K562 (cell line): Measurements from ENCODE around the gene SERPINE1. TPM values are rescaled to one million over a fixed set of nuclear protein-coding genes. Genes with fewer than 3 reads are reported as not detected.

Source experiments
- E2F4 ChIP-seq: sonication (generic); formaldehyde crosslinking; IDR thresholded peaks from 2 replicates; pipeline ENCODE4 v1.8.0; 2022; ENCODE audit warnings: mild to moderate bottlenecking, low read depth, missing genetic modification reagents
- EZH2 ChIP-seq: IDR thresholded peaks from 2 replicates; pipeline ENCODE4 v1.6.1; 2012; ENCODE audit warnings: low read depth, mild to moderate bottlenecking, inconsistent platforms, low read length, borderline replicate concordance
- ILF3 ChIP-seq: fragments of 450-650 bp; IDR thresholded peaks from 2 replicates; pipeline ENCODE4 v1.6.1; 2018; ENCODE audit warnings: antibody characterized with exemption, mild to moderate bottlenecking, moderate library complexity, borderline replicate concordance
- KAT8 ChIP-seq: fragments of 450-650 bp; IDR thresholded peaks from 2 replicates; pipeline ENCODE4 v1.6.1; 2016; ENCODE audit warnings: low read depth, mild to moderate bottlenecking
- MAFG ChIP-seq: fragments of 450-650 bp; conservative IDR thresholded peaks from 2 replicates; pipeline ENCODE4 v1.6.1; 2016; ENCODE audit warnings: missing genetic modification characterization, missing compliant biosample characterization
- MBD1 ChIP-seq: fragments of 250-450 bp; sonication (Bioruptor Pico); IDR thresholded peaks from 2 replicates; pipeline ENCODE4 v1.8.0; 2022; ENCODE audit warnings: inconsistent platforms
- RCOR1 ChIP-seq, 2 experiments: IDR thresholded peaks; 2 replicates each; pipeline ENCODE4 v1.6.1; 2012; ENCODE audit warnings: low read depth in 2 of 2, low read length in 2 of 2, borderline replicate concordance in 1 of 2, improper control_type of control experiment in 1 of 2
- RFX1 ChIP-seq: fragments of 450-650 bp; IDR thresholded peaks from 2 replicates; pipeline ENCODE4 v1.6.1; 2016; ENCODE audit warnings: mild to moderate bottlenecking, moderate library complexity
- ZNF57 ChIP-seq: fragments of 450-650 bp; formaldehyde crosslinking; IDR thresholded peaks from 2 replicates; pipeline ENCODE4 v1.4.0; 2020; ENCODE audit warnings: mild to moderate bottlenecking, moderate library complexity
- ZNF592 ChIP-seq: fragments of 450-650 bp; IDR thresholded peaks from 2 replicates; pipeline ENCODE4 v1.6.1; 2017; ENCODE audit warnings: antibody characterized with exemption, mild to moderate bottlenecking
- polyA plus RNA-seq, 8 experiments: library from polyadenylated mRNA; depleted of rRNA in 4 of 8; stranded (reverse) in 5 of 8; unstranded in 3 of 8; fragments of >200 nt; fragmentation: Nextera tagmentation in 2 of 8; fragmentation: Illumina TruSeq in 1 of 8; extraction: Ambion mirVana in 2 of 8; extraction: Trizol in 1 of 8; gene quantifications; 2 replicates each; pipeline versions ENCODE4 v1.2.1 to v1.2.3, GENCODE V29; 2011 to 2014; ENCODE audit warnings: inconsistent platforms in 1 of 8, missing spikeins in 1 of 8
- total RNA-seq, 7 experiments: library from RNA; depleted of rRNA in 6 of 7; stranded (reverse); fragments of >200 nt in 6 of 7; fragmentation: Illumina TruSeq in 2 of 7; extraction: Trizol in 2 of 7; gene quantifications; 2 replicates each; pipeline versions ENCODE4 v1.2.1 to v1.2.3, GENCODE V29; 2011 to 2021; ENCODE audit warnings: low replicate concordance in 1 of 7
- TF ChIP-seq, protein P1 (sequence below): sonication (generic); formaldehyde crosslinking; IDR thresholded peaks from 2 replicates; pipeline ENCODE4 v1.5.0; 2020; ENCODE audit warnings: missing genetic modification reagents
- TF ChIP-seq, protein P2 (sequence below), 2 experiments: fragments of 450-650 bp; IDR thresholded peaks; 2 replicates each; pipeline ENCODE4 v1.6.1; 2016
- TF ChIP-seq, protein P3 (sequence below): fragments of 250-450 bp; sonication (Bioruptor Pico); IDR thresholded peaks from 2 replicates; pipeline ENCODE4 v1.5.1; 2021; ENCODE audit warnings: mild to moderate bottlenecking

Gene SERPINE1
- total and polyA plus RNA-seq, 9 of the 15 experiments (the other 6 are each of a cell fraction or from before 2014, with no cell fraction given): 0.22 to 4.8 (median 0.91) TPM

GRCh38 chr7:101094791-101095375 is 32.0 kb upstream of the SERPINE1 start (continued):
- no peak for TF ChIP-seq ZNF592
- no peak for TF ChIP-seq ILF3
- TF ChIP-seq RFX1: no peak
- TF ChIP-seq, protein P1, sequence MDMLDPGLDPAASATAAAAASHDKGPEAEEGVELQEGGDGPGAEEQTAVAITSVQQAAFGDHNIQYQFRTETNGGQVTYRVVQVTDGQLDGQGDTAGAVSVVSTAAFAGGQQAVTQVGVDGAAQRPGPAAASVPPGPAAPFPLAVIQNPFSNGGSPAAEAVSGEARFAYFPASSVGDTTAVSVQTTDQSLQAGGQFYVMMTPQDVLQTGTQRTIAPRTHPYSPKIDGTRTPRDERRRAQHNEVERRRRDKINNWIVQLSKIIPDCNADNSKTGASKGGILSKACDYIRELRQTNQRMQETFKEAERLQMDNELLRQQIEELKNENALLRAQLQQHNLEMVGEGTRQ (CRISPR knock-in tag): no peak
- TF ChIP-seq, protein P2, sequence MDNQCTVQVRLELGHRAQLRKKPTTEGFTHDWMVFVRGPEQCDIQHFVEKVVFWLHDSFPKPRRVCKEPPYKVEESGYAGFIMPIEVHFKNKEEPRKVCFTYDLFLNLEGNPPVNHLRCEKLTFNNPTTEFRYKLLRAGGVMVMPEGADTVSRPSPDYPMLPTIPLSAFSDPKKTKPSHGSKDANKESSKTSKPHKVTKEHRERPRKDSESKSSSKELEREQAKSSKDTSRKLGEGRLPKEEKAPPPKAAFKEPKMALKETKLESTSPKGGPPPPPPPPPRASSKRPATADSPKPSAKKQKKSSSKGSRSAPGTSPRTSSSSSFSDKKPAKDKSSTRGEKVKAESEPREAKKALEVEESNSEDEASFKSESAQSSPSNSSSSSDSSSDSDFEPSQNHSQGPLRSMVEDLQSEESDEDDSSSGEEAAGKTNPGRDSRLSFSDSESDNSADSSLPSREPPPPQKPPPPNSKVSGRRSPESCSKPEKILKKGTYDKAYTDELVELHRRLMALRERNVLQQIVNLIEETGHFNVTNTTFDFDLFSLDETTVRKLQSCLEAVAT (IDR thresholded peaks at IDR 0.05): peak; percentile 29 to 44; a peak in 1 of 4 replicates
- no peak for TF ChIP-seq EZH2
- TF ChIP-seq KAT8: no peak
- TF ChIP-seq, protein P3, sequence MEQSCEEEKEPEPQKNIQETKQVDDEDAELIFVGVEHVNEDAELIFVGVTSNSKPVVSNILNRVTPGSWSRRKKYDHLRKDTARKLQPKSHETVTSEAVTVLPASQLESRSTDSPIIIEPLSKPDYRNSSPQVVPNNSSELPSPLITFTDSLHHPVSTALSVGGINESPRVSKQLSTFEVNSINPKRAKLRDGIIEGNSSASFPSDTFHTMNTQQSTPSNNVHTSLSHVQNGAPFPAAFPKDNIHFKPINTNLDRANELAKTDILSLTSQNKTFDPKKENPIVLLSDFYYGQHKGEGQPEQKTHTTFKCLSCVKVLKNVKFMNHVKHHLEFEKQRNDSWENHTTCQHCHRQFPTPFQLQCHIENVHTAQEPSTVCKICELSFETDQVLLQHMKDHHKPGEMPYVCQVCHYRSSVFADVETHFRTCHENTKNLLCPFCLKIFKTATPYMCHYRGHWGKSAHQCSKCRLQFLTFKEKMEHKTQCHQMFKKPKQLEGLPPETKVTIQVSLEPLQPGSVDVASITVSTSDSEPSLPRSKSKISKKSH (CRISPR knock-in tag): no peak
- TF ChIP-seq MBD1 (CRISPR knock-in tag): no peak
- TF ChIP-seq ZNF57 (CRISPR knock-in tag): no peak
- TF ChIP-seq E2F4 (CRISPR knock-in tag): no peak
- TF ChIP-seq MAFG (tag): 0 out of 2 replicates have a peak, but pooled peaks have one; percentile 21
- peak in 1 of 2 experiments; percentile 57; a peak in 3 of 4 replicates for TF ChIP-seq RCOR1 (IDR thresholded peaks at IDR 0.05; ENCODE audit: borderline replicate concordance in 1 of 2, low read depth in 2 of 2, low read length in 2 of 2)
